Right hindlimb (tissue), 1 donor: ENCODE results near the gene DISP2.
A peak's percentile ranks its signal among the peaks of the same experiment; 100 is the strongest.

Experiments used
- DNase-seq: peaks from one replicate; pipeline ENCODE4 v3.0.0-alpha.2; 2018

DISP2 gene

DNA sequence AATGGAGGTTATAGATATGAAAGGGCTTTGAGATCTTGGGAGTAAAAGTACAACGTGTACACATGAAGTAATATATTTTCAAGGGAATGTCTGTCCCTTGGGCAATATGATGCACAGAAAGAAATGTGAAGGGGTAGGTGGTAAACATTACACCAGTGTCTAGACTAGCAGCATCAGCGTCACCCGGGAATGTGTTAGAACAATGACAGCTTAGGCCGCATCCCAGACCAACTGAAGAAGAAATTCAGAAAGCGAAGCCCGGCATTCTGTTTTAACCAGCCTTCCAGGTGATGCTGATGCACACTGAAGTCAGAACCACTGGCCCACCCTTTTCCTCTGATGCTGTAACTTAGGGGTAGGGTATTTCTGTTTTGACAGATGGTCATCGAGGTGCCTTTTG, 28.2 kb upstream of the DISP2 start:
- DNase-seq = no peak

DNA sequence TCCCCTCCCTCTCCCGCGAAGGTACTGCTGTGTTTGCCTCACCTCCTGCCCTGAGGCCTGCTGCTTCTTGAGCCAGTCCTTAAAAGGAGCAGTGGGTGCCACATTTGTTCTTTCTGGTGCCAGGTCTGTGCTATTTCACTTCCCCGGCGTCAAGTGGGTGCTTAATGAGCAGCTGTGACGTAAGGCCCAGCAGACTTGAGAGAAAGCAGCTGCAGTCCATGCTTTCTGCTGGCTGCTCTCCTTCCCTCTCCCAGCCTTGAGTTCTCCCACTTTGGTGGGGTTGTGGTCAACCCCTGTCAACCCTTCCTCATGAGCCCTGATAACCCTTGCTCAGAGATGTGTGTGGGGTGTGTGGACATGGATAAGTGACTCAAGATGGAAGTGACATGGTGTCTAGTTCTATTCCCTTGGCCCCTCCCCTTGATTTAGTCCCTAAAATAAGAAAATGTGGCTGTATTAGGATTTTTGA, 27.6 kb upstream of the DISP2 start:
- no peak for DNase-seq

DNA sequence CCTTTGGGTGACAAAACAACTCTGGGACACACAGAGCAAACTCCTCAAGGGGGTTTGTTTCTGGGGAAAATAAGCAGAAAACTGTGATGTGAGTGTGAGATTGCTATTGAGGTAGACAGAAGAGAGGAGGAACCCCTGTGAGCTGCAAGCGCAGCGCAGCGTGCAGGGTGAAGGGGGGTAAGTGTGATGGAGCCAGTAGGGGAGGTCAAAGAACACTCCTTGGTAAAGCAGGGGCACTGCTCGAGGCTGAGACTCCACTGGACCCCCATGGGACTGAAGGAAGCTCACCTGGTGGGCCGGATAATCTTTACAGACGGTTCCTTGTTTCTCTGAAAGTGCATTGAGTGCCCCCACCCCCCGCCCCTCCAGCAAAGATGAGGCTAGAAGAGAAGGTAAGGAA, 27.0 kb upstream of the DISP2 start:
- DNase-seq = no peak

DNA sequence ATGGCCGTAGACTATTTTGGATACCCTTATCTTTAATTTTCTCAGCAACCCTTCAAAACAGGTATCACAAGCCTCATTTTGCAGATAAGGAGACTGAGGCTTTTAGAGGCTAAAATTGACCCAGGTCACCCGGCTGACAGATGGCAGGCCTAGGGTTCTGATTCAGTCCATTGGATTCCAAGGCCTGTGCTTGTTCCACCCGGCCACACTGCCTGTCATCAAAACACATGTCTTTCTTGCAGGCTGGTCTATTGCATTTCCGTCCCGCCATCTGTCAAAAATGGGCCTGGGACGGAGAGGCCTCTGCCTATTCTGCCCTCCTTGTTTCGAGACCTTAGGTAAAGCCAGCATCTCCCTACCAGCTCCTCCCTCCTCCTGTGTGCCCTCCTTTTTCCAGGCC, 26.4 kb upstream of the DISP2 start:
- no peak for DNase-seq

DNA sequence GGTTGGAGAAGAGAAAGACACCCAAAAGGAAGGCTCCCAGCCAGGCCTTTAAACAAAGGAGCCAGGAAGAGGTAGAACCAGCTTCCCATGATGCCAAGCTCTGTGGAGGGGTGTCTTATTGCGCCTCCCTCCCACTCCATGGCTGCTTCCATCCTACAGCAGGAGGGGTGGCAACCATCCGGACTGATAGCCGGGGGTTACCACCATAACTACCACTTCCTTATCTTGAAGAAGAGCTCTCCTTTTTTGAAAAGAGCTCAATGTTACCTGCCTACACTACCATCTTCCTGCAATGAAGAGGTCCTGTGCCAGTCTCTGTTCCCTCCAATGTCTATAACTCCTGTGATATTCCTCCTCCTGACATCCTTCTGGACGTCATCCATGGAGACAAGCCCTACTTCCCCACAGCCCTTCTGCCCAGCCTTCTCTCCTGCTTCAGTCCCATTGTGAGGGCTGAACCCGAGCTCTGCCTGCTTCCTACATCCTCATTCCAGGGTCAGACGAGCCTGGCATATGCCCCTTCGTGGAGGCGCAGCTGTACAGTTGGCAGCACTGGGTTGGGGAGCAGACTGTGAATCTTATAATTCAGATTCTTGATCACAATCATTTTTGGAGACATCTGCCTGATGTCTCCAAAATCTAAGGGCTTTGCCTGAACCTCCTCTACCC, 25.8 kb upstream of the DISP2 start:
- DNase-seq = no peak

DNA sequence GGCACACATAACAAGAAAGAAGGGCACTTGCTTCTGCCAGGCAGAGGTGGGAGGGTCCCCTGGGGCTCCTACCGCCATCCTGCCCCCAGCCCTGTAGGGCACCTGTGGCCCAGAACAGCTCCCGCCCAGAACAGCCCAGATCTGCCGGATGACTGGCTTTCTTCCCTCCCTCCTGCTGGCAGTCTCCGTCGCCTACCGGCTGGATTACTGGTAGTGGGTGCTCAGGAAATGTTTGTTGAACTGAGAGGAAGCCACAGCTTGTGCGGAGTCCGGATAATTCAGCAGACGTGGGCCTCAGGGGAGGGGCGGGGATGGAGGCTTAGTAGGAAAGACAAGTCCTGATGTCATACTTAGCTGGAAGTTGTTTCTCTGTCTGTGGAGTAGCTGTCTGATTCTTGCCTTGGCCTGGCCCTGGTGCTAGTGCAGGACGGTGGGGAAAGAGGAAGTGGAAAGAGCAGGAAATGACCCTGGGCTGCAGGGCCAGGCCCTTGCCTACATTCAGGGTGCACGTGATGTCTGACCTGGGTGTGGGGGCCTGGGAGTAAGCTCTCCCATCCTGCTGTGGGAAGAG, 24.0 kb upstream of the DISP2 start:
- peak; percentile 82 for DNase-seq

DNA sequence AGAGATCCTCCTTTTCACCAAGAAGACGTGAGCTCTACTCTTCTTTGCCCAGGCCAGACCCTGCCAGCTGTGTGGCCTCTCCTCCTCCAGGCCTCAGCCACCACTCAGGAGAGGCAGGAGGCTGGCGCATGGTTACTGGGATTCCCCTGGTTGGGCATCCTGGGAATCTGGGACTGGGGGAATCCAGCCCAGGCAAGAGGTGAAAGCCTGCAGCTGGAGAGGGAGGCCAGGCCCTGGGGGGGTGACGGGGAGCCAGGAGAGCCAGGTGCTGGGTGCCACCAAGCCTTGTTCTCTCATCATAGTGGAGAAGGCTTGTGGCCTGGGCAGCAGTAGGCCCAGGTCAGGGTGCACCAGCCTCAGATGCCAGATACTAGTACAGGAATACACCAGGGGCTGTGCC, 23.5 kb upstream of the DISP2 start:
- DNase-seq = no peak

DNA sequence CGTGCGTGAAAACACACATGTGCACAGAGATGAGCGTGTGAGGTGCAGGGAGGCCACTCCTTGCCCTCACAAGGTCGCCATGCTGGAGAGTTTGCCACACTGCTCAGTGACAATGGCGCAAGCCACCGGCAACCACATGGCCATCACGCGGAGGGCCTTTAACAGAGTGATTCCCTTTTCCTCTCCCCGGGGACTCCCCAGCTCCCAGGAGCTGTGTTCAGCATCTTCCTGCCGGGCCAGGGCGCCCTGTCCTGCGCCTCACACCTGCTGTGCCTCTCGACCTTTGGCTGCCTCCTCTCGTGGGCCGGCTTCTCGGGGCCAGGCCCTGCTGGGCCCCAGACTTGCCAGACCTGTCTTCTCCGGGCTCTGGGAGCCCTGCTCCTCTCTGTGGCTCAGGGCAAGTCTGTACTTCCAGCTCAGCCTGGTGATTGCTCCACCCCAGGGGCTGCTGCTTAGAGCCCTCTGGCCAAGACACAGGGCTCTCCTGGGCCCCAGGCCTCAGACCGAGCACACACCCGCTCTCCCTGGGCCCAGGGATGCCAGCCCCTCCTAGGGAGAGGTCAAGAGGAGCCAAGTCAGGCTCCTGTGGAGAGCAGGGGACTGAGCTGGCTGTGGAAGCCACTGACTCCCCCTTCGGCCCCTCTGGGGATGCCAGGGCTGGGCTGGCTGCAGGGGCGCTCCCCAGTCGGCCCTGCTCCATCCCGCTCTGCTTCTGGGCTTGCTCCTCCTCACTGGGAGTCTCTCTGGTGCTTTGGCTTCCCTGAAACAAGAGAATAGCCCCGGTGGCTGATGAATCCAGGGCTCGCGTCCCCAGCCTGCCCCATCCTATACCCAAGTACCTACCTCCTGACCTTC, 22.9 kb upstream of the DISP2 start:
- no peak for DNase-seq

DNA sequence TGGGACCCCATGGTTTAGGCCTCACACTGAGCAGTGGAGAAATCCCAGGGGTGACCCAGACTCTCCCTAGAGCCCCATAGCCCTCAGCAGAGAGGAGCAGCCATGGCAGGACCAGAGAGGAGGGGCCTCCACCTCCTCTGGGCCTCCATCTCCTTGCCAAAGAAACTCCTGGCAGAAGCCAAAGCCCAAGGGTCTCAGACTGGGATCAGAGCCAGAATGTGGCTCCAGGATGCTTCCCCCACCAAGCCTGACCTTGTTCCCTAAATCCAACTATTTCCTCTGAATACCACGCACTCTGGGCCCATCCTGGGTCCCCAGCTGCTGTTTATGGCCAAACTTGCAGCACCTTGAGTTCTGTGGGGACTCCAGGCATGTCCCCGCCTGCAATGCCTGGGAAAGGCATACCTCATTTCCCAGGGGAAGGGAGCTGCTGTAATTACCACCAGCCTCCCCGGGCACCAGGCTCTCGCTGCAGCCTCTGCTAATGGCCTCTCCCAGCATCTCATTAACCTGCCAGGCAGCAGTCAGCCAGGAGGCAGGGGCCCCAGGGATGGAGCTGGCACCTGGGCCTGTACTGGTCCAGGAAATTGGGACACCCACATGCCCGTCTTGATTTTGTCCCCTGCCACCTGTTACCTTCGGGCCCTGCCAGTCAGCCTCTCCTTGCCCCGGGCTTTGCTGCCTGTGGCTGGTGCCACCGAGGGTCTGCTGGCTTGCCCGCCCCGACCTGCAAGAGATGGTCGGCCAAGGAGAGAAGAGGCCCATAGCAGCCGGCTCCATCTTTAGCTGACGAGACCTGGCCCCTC, 21.9 kb upstream of the DISP2 start:
- DNase-seq = no peak

DNA sequence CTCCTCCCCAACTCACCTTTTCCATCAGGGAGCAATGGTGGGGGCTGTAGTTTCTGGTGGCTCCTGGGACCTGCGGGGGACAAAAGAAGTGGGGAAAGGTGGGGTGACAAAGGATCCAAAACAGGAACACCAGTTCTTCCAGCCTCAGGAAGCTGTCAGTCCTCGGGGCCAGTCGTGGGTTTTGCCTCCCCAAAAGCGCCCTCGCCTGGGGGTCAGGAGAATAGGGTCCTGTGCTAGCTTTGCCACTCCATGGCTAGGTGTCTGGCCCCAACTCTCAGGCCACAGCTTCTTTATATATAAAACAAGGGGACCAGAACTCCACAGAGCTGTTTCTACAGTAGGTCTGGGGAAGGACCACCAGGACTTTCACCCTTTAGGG, 21.3 kb upstream of the DISP2 start:
- DNase-seq = no peak

DNA sequence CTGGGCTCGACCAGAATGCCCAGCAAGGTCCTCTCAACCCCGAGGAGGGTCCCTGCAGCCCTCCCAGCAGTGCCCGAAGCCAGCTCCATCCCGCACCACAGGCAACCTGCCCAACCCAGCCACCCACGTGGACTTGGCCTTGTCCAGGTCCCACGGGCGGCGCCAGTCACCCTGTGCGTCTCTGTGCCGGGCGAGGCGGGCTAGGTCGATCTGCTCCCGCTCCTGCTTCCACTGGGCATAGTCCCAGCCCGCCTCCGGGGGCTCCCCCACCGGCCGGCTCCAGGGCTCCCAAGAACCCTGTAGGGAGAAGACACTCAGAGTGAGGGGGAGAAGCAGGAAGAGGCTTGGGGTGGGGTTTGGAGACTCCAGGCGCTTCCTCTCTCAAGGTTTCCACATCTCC, 20.4 kb upstream of the DISP2 start:
- DNase-seq = no peak

DNA sequence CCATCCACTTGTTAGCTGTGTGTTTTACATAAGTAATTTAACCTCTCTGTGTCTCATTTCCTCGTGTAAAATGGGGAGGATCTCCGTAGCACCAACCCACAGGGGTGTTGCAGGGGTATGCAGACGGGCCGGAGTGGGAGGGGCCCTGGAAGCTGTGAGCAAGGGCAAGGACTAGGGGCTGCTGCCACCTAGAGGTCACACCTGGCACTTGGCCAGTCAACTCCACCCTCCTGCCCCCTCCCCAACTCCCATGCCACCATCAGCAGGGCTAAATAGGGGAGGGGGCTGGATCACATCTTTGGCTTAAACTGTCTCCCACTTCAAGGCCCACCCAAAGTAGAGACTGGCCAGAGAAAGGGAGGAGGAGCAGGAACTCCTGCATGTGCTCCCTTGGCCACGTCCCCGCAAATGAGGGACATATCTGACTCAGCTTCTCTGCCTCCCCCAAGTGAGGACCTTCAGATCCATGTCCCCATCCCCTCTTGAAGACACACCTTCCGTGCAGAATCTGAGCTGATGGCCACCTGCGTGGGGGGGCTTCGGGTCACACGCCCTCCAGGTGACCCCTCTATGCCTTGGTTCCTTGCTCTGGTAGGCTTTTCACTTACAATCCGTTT, 19.9 kb upstream of the DISP2 start:
- DNase-seq = peak; percentile 63

DNA sequence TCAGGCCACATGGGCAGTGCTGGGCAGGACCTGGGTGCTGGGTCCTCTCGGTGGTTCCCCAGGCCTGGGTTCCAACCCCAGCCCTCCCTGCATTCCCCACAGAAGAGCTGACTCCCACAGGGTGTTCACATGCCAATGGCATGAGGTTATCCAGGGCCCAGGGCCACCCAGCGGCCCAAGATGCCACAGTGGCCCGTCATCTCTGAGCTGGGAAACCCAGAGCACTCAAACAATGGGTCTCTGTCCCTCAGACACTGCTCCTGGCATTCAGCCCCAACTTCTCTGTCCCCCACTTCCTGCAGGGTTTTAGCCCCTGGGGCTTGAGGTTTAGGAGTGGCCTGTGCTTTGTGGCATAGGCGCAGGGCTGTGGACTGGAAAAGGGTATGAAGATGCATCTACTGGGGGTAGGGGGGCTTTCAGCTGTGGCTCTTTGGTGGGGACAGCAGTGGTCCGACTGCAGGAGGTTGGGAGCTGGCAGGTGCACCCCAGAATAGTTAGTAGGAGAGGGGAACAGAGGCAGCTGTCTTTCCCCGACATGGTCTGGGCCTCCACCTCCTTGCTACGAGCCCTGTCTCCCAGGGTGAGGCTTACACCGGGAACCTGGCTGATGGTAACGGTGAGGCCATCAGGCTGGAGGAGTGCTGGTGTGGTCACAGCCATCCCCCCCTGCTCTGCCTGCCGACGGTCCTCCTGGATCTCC, 18.9 kb upstream of the DISP2 start:
- DNase-seq = no peak

DNA sequence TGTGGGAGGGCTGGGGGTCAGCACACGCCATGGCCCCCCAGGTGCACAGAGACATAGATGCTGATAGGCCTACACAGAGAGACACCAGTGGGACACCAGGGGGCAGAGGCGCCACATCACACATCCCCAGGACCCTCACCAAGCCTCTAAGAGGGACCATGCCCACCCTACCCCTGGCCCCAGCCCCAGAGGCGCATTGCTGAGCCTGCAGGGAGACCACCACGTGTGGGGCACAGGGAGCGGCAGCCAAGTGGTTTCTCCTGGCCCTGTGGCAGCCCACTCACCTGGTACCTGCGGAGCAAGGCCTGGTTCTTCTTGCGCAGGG, 18.4 kb upstream of the DISP2 start:
- DNase-seq = no peak

DNA sequence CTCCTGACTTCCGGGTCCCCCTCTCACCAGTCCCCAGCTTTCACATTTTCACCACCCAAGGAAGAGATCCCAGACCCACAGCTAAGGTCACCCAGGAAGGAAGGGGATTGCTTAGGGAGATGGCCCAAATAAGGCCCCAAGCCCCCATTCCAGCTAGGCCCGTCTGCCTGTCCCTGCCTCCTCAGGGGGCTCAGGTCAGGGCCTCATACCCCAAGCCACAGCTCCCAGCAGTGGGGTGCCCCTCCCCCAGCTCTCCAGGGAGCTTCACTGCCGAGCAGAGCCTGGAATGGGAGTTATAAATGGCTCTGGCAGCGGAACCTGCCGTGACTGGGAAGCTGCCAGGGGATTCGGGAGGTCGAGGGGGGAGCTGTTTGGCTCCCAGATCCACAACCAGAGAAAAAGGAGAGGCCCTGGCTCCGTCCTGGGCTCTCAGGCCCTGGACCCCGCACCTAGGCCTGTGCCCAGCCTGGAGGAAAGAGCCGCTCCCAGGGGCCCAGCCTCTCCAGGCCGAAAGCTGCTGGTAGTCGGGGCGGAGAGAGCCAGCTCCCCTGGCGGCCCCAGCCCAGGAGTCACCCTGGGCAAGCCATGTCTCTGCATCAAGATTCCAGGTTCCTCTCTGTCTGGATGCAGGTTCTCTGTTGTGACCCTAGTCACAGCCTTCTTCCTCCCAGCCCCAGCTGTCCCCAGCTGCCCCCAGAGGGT, 17.8 kb upstream of the DISP2 start:
- peak; percentile 61 for DNase-seq

DNA sequence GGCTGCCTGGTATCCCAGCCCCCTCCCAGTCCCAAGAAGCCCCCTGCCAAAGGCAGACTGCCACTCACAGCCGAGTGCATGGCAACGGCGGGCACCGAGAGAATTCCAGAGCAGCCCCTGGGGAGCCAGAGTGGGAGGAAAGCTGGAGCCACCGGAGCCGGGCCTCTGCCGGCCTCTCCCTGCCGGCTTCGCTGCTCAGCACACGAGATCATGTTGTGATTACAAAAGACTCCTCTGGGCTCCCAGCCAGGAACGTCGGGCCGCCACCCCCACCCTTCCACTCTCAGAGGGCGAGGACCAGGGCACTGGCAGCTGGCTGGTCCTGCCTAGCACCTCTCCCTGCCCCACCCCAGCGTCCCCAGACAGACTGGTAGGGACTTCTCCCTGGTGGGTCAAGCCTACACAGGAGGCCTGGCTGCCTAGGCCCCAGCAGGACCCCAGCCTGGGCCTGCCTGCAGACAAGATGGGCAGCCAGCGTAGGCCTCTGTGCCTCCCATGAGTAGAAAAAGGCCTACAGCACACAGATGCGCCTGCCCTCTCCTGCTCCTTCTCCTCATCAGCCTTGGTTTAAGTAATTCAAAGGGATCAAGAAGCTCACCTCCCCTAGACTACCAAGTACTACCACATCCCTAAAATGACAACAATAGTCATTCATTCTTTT, 17.1 kb upstream of the DISP2 start, which contains the start of gene CCDC9B:
CCDC9B (minus strand) TSS at position 200 of the 661 bp plus-strand sequence; CDS start at position 80, 120 bp downstream.
- peak; percentile 86 for DNase-seq

DNA sequence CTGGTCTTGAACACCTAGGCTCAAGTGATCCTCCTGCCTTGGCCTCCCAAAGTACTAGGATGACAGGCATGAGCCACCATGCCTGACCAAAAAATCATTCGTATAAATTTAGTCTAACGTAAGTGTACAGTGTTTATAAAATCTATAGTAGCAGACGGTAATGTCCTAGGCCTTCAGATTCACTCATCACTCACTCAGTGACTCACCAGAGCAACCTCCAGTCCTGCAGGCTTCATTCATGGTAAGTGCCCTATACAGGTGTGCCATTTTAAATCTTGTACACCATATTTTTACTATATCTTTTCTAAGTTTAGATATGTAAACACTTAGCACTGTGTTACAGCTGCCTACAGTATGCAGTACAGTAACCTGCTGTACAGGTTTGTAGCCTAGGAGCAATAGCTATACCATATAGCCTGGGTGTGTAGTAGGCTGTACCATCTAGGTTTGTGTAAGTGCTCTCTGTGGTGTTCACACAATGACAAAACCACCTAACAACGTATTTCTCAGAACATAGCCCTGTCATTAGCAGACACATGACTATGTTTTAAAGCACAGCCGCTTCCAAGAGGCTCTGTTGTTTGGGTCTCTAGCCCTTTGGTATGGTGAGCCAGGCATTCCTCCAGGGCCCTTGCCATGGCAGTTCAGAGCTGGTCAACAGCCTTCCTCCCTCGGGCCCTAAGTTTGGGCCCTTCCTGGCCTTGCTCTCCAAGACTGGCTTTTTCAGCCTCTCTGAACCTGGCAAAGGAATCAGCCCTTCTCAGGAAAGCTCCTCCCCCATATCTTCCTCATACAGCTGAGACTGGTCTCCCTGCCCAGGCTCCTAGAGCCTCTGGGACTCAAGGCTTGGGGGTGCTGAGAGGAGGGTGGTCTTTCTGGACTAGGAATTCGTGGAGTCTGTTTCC, 15.4 kb upstream of the DISP2 start:
- no peak for DNase-seq

DNA sequence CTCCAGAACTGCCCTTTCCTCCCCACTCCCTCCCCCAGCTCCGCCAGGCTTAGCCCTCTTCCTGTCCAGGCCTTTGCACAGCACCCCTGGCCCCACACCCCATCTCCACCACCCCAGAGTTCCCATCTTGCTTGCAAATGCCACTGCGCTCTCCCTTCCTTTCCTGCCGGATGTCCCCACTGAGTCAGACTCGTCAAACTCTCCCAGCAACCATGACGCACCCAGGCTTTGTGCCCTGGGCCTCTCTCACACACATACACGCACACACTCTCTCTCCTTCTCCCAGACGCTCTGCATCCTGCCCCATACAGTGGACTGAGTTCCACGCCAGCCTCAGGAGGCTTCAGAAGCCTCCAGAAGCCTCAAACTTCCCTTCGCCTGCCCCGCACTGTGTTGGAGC, 14.5 kb upstream of the DISP2 start:
- no peak for DNase-seq

DNA sequence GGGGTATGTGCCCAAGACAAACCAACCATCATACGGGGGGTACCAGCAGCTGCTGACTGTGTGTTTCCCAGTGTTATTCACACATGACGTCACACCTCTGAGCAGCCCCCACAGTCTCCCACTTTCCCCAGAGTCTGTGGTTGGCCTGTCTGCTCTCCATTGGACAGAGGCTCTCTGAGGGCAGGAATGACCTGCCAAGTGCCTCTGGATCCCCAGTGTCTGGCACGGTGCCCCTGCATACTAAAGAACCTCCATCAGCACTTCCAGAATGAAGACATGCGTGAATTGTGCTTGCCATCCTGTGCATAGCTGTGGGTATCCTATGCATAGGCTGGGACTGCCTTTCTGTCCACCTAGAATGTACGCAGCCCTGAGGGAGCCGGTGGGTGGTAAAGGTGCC, 13.8 kb upstream of the DISP2 start:
- no peak for DNase-seq

DNA sequence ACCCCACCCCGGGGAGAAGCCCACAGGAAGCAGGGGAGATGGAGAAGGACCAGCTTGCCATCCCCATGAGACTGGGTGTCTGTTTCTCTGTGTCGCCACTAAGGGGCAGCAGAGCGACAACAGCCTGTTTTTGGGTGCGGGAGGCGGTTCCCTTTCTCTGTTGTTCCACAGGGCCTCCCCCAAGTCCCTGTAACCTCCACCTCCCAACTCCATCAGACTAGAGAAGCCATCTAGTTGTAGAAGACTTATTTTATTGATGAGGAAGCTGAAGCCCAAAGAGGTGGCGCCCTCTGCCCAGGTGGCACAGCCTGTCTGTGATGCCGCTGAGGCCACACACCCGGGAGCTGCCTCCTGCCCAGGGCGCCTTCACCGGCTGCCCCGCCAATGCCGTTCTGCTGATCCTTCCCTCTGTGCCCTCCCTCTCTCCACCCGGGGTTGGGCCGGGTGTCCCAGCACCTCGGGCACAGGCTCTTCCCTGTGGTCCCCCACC, 13.3 kb upstream of the DISP2 start:
- no peak for DNase-seq
